ENCODE measurements around the gene SDS. TPM values are rescaled to one million over a fixed set of nuclear protein-coding genes. Genes with fewer than 3 reads are reported as not detected.

Gene SDS
- total RNA-seq, 1 experiment from 2014 or later, result not detected

DNA sequence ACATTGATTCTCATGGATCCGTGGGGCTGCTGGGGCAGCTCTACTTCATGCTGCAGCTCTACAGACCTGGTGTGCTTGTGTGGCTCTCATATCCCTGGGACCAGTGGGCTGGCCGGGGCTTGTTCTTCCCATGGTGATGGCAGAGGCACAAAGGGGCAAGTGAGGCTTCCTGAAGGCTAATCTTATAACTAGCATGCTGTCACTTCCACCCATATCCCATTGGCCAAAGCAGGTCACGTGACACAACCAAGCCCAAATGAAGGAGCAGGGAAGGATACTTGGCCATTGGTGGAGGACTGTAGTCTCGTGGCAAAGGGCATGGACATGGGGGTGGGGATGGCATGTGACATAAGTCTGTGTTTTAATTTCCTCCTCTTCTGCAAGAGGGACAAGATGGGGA lies 35.4 kb downstream of the SDS start:
- H3K4me1 Mint-ChIP-seq, result 0 out of 4 replicates have a peak, but pooled peaks cover 0 to 2% of the 10 kb centered on the region in 2 experiments
- Histone ChIP-seq H2BK120ac (ENCODE audit: low read depth, low read length, poor library complexity, severe bottlenecking) (no peak overlapping the region), H2BK15ac (ENCODE audit: low read depth, low read length) (no peak overlapping the region), H3K4me2 (ENCODE audit: insufficient read depth, insufficient read length, low read length) (no peak overlapping the region), H3K27me3 (ENCODE audit: insufficient read depth, low read length) (no peaks in the 10 kb centered on the region), H3K79me2 (ENCODE audit: insufficient read depth, low read length) (no peaks in the 10 kb centered on the region), H4K20me1 (ENCODE audit: control insufficient read depth, insufficient read depth, insufficient read length) (no peaks in the 10 kb centered on the region), H3K18ac (ENCODE audit: insufficient read length, low read depth, low read length) (no peak overlapping the region), H3K9me3 (ENCODE audit: control insufficient read depth, low read depth, low read length) (no peaks in the 10 kb centered on the region), H4K5ac (ENCODE audit: insufficient read length, low read depth, low read length) (no peak overlapping the region), H3K79me1 (ENCODE audit: insufficient read depth, low read depth, low read length, poor library complexity, severe bottlenecking) (peaks cover 2% of the 10 kb centered on the region), H3K23ac (ENCODE audit: insufficient read length, low read depth, low read length) (no peak overlapping the region), H2BK20ac (ENCODE audit: low read depth, low read length, poor library complexity, severe bottlenecking) (no peak overlapping the region), H4K8ac (replicated peaks; ENCODE audit: insufficient read length, low read depth, low read length) (no peak overlapping the region), H3T11ph (ENCODE audit: low read length) (no peak overlapping the region), H2AK5ac (ENCODE audit: insufficient read length, low read length) (no peak overlapping the region), H4K91ac (ENCODE audit: insufficient read length, low read depth, low read length) (no peak overlapping the region), H3K9ac (ENCODE audit: extremely low read depth, insufficient read length, low read length) (no peak overlapping the region), H3K14ac (ENCODE audit: insufficient read depth, low read length) (no peak overlapping the region), H3K4ac (ENCODE audit: low read depth, low read length) (no peak overlapping the region), H3K56ac (ENCODE audit: insufficient read length, low read depth, low read length) (no peak overlapping the region), H2AFZ (ENCODE audit: low read length) (no peak overlapping the region), H2BK12ac (ENCODE audit: insufficient read length, low read depth, low read length) (no peak overlapping the region), H3K27ac (ENCODE audit: insufficient read length, low read depth, low read length) (no peak overlapping the region), H2BK5ac (ENCODE audit: insufficient read length, low read length) (no peak overlapping the region), H3K4me1 (ENCODE audit: insufficient read depth, low read length) (no peaks in the 10 kb centered on the region), H3K23me2 (ENCODE audit: insufficient read length, low read depth, low read length, poor library complexity, severe bottlenecking) (no peaks in the 10 kb centered on the region)
- H3K36me3 Mint-ChIP-seq (ENCODE audit: insufficient read depth in 1 of 3, low read depth in 3 of 3), result peaks cover 7 to 21% (median 15%) of the 10 kb centered on the region in 3 experiments; a peak in 6 of 7 replicates
- WGBS (ENCODE audit: extremely low coverage, insufficient read length, low lambda C conversion rate), result no CpG with 5 or more reads among the region's 4 CpGs
- no peaks in the 10 kb centered on the region for H3K9me3 Mint-ChIP-seq
- peak overlapping the region in 1 of 3 experiments; percentile 27; a peak in 1 of 7 replicates for H3K27ac Mint-ChIP-seq
- H3K27me3 Mint-ChIP-seq (ENCODE audit: low read depth), result no peaks in the 10 kb centered on the region
- no peak overlapping the region for H3K4me3 Mint-ChIP-seq
- TF ChIP-seq, protein P1, sequence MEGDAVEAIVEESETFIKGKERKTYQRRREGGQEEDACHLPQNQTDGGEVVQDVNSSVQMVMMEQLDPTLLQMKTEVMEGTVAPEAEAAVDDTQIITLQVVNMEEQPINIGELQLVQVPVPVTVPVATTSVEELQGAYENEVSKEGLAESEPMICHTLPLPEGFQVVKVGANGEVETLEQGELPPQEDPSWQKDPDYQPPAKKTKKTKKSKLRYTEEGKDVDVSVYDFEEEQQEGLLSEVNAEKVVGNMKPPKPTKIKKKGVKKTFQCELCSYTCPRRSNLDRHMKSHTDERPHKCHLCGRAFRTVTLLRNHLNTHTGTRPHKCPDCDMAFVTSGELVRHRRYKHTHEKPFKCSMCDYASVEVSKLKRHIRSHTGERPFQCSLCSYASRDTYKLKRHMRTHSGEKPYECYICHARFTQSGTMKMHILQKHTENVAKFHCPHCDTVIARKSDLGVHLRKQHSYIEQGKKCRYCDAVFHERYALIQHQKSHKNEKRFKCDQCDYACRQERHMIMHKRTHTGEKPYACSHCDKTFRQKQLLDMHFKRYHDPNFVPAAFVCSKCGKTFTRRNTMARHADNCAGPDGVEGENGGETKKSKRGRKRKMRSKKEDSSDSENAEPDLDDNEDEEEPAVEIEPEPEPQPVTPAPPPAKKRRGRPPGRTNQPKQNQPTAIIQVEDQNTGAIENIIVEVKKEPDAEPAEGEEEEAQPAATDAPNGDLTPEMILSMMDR (conservative IDR thresholded peaks at IDR 0.05), result no peak
- no peak for DNase-seq
